Activated B cell treated with CpG ODN at 0.5 μM for 24 hours (primary cell): ENCODE measurements around the gene THAP9. TPM values are rescaled to one million over a fixed set of nuclear protein-coding genes. Genes with fewer than 3 reads are reported as not detected.

ENCODE experiments used
- ATAC-seq: fragments of 200-7000 bp; cut with Tn5 transposase; one replicate; pipeline ENCODE4 v1.10.0; 2021; ENCODE audit warnings: low read depth, mild to moderate bottlenecking, moderate library complexity
- CTCF ChIA-PET: fragments of 350-600 bp; sonication (Branson Sonifier 250); formaldehyde crosslinking; loops from one replicate; lab custom pipeline; 2021; ENCODE audit warnings: antibody characterized with exemption; lab: Charles Lee
- POLR2A ChIA-PET: fragments of 350-600 bp; sonication (Branson Sonifier 250); formaldehyde crosslinking; loops from one replicate; lab custom pipeline; 2021; ENCODE audit warnings: antibody characterized with exemption; lab: Charles Lee
- DNase-seq: peaks from one replicate; pipeline ENCODE4 v3.0.0; 2022
- H3K27ac Mint-ChIP-seq: one replicate; pipeline ENCODE4 v1.8.0; 2020; ENCODE audit warnings: mixed read lengths
- H3K27me3 Mint-ChIP-seq: one replicate; pipeline ENCODE4 v1.8.0; 2021; ENCODE audit warnings: mixed read lengths
- H3K36me3 Mint-ChIP-seq: one replicate; pipeline ENCODE4 v1.8.0; 2021; ENCODE audit warnings: low read depth, mixed read lengths
- H3K4me1 Mint-ChIP-seq: one replicate; pipeline ENCODE4 v1.8.0; 2021; ENCODE audit warnings: mixed read lengths
- H3K4me3 Mint-ChIP-seq: one replicate; pipeline ENCODE4 v1.8.0; 2020; ENCODE audit warnings: mild to moderate bottlenecking, mixed read lengths
- H3K9me3 Mint-ChIP-seq: one replicate; pipeline ENCODE4 v1.8.0; 2020; ENCODE audit warnings: mixed read lengths
- intact Hi-C: fragments of 100-400 bp; cut with micrococcal nuclease; formaldehyde crosslinking; loops from one replicate; pipeline ENCODE4 v1.15.1; 2024
- total RNA-seq: library from RNA; stranded (reverse); gene quantifications from 2 replicates; pipeline ENCODE4 v1.2.3, GENCODE V29; 2022
- TF ChIP-seq, protein P1 (sequence below): fragments of 200-600 bp; IDR thresholded peaks from one replicate; pipeline ENCODE4 v1.8.0; 2022; ENCODE audit warnings: antibody characterized with exemption, mild to moderate bottlenecking

THAP9 gene
- total RNA-seq, 1 donor from 2014 or later, result 2.1 TPM

DNA sequence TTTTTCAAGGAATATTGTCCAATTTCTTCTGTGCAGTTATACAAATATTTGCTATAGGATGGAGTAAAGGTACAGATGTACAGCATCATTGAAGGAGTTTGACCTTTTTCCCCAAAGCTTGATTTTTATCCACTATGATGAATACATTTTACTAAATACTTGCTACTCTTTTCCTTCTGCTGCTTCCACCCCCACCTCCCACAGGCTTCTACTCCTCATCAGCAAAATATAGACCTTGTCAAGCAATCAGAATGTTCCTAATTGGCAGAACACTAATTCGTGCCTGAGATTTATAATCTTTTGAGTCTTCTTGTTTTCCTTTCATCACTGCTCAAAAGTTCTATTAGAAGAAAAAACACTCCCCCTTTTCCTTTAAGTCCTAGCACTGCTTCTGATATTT, 3.8 kb upstream of the THAP9 start:
- POLR2A ChIA-PET, result interaction anchor here (0.6 kb wide), 1 partner anchor 137 kb away, joined by 3 read pairs; no protein-coding TSS in a partner anchor
- Mint-ChIP-seq H3K36me3 (peaks cover 40% of the 10 kb centered on the region), H3K4me1 (peaks cover 15% of the 10 kb centered on the region), H3K9me3 (no peaks in the 10 kb centered on the region), H3K27me3 (no peaks in the 10 kb centered on the region), H3K27ac (peak overlapping the region; percentile 6), H3K4me3 (no peak overlapping the region)
- DNase-seq (no peak), ATAC-seq (no peak)
- CTCF ChIA-PET, result interaction anchor here (1.4 kb wide), 1 partner anchor 434 kb away, joined by 3 read pairs; no protein-coding TSS in a partner anchor
- TF ChIP-seq, protein P1, sequence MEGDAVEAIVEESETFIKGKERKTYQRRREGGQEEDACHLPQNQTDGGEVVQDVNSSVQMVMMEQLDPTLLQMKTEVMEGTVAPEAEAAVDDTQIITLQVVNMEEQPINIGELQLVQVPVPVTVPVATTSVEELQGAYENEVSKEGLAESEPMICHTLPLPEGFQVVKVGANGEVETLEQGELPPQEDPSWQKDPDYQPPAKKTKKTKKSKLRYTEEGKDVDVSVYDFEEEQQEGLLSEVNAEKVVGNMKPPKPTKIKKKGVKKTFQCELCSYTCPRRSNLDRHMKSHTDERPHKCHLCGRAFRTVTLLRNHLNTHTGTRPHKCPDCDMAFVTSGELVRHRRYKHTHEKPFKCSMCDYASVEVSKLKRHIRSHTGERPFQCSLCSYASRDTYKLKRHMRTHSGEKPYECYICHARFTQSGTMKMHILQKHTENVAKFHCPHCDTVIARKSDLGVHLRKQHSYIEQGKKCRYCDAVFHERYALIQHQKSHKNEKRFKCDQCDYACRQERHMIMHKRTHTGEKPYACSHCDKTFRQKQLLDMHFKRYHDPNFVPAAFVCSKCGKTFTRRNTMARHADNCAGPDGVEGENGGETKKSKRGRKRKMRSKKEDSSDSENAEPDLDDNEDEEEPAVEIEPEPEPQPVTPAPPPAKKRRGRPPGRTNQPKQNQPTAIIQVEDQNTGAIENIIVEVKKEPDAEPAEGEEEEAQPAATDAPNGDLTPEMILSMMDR, result no peak
- intact Hi-C loops, result loop anchor here (10.0 kb wide), 1 partner anchor 612 kb away; no protein-coding TSS in a partner anchor

DNA sequence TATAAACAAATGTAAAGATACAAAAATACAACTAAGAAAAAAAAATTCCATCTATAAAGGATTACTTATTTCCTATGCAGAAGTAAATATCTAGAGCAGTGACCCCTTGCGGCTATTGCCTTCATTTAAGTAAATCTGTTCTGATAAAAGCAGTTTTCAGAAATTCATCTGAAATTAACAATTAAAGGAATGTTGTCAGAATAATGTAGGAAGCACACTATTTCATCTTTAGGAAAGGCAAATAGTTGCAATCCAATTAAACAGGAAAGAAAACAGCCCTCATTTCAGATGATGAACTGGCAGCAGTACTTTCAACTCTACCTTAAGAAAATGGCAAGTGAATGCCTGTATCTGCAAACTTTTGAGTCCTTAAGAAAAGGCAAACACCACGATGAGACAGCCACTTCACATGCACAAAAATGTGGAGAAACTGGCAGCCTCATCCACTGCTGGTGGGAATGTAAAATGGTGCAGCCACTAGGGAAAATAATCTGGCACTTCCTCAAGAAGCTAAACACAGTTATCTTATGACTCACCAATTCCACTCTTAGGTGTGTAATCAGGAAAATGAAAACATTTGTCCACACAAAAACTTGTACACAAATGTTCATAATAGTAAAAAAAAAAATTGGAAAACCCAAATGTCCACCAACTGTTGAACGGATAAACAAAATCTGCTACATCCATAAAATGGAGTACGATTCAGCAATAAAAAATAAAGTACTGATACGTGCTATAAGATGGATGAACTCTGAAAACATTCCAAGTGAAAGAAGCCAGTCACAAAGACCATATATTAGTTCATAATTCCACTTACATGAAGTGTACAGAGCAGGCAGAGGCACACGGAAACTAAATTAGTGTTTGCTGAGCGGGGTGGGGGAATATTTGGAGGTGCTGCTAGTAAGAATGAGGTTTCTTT, 2.0 kb upstream of the THAP9 start:
- peaks cover 35% of the 10 kb centered on the region for H3K36me3 Mint-ChIP-seq
- no peaks in the 10 kb centered on the region for H3K27me3 Mint-ChIP-seq
- intact Hi-C loops, result loop anchor here (10.0 kb wide), 1 partner anchor 614 kb away; no protein-coding TSS in a partner anchor
- POLR2A ChIA-PET, result interaction anchor here (2.3 to 3.0 kb wide), 4 partner anchors 8 to 524 kb away, joined by 7 to 33 read pairs (median 30); partner anchors contain the start of genes COPS4, HNRNPD, LIN54 and SEC31A
- ATAC-seq, result no peak
- no peak overlapping the region for H3K4me3 Mint-ChIP-seq
- CTCF ChIA-PET, result no interaction called here
- H3K9me3 Mint-ChIP-seq, result no peaks in the 10 kb centered on the region
- TF ChIP-seq, protein P1, result no peak
- peaks cover 13% of the 10 kb centered on the region for H3K4me1 Mint-ChIP-seq
- no peak for DNase-seq
- peak overlapping the region; percentile 61 for H3K27ac Mint-ChIP-seq

DNA sequence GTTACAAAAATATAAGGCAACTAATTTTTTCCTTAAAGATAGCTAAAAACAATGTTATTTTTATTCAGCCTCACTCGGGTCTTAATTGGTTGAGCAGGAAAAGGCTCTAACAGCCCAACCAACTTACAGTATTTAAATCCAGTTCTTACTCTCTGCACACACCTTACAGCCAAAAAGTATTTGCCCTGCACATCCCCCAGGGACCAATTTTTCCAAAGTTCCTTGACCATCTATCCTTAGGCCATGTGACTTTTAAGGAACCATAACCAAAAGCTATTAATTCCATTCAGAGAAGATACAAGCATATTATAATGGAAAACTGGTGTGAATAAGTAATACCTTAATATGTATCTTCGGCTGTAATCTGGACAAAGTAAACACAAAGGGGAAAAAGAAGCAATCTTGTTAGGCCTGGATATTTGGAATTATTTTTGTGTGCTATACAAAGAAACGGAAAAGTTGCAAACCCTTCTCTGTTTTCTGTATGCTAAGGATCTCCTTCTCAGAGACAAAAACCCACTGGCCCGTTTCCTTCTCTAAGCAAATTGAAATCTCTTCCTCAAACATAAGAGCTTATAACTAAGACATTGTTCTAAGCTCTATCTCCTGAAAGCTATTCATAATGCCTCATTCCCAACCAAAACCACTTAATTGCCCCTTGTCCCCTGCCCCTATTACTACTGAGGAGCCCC, 1.0 kb upstream of the THAP9 start:
- Mint-ChIP-seq H3K4me1 (peaks cover 15% of the 10 kb centered on the region), H3K4me3 (no peak overlapping the region), H3K27ac (no peak overlapping the region), H3K36me3 (peaks cover 27% of the 10 kb centered on the region), H3K27me3 (no peaks in the 10 kb centered on the region), H3K9me3 (no peaks in the 10 kb centered on the region)
- ATAC-seq (no peak), DNase-seq (no peak)
- POLR2A ChIA-PET, result interaction anchor here (0.6 to 3.0 kb wide), 10 partner anchors 9 to 556 kb away, joined by 4 to 33 read pairs (median 8); partner anchors contain the start of genes COPS4, COQ2, HELQ and HNRNPD
- TF ChIP-seq, protein P1, result no peak
- CTCF ChIA-PET, result interaction anchor here (1.3 kb wide), 1 partner anchor 10 kb away, joined by 4 read pairs; no protein-coding TSS in a partner anchor
- intact Hi-C loops, result loop anchor here (1.0 to 10.0 kb wide), 9 partner anchors 8 to 615 kb away; partner anchors contain the start of genes ABRAXAS1, COPS4, COQ2 and HELQ

DNA sequence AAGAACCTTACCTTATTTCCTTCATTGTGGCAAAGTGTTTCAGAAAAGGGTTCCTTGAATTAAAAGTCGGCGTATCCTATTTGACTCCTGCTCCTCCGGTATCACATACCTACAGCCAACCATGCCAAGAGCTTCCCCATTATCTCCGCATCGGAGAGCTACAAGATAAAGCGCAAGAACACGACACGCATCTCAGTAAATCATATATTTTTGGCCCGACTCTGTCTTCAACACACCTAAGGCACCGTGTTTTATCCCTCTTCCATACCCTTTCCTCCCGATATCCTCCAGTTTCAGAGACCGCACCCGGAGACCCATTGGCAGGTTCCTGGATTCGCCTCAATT, 497 bp upstream of the THAP9 start:
- H3K4me1 Mint-ChIP-seq, result peaks cover 15% of the 10 kb centered on the region
- no peak overlapping the region for H3K27ac Mint-ChIP-seq
- TF ChIP-seq, protein P1, result no peak
- intact Hi-C loops, result loop anchor here (1.0 to 2.0 kb wide), 8 partner anchors 9 to 585 kb away; partner anchors contain the start of genes ABRAXAS1, COPS4, COQ2 and HELQ
- H3K4me3 Mint-ChIP-seq, result no peak overlapping the region
- DNase-seq, result no peak
- peak; percentile 12 for ATAC-seq
- H3K27me3 Mint-ChIP-seq, result no peaks in the 10 kb centered on the region
- peaks cover 22% of the 10 kb centered on the region for H3K36me3 Mint-ChIP-seq
- CTCF ChIA-PET, result interaction anchor here (1.3 kb wide), 1 partner anchor 11 kb away, joined by 4 read pairs; no protein-coding TSS in a partner anchor
- POLR2A ChIA-PET, result interaction anchor here (1.0 to 3.0 kb wide), 10 partner anchors 9 to 555 kb away, joined by 3 to 33 read pairs (median 8); partner anchors contain the start of genes COPS4, COQ2, HELQ and HNRNPD
- no peaks in the 10 kb centered on the region for H3K9me3 Mint-ChIP-seq
